ENCODE results near the gene C14orf132. TPM values are rescaled to one million over a fixed set of nuclear protein-coding genes. Genes with fewer than 3 reads are reported as not detected.

C14orf132 gene
- total and polyA plus RNA-seq, 2 experiments from 2014 or later: 17.0 to 19.3 TPM

DNA sequence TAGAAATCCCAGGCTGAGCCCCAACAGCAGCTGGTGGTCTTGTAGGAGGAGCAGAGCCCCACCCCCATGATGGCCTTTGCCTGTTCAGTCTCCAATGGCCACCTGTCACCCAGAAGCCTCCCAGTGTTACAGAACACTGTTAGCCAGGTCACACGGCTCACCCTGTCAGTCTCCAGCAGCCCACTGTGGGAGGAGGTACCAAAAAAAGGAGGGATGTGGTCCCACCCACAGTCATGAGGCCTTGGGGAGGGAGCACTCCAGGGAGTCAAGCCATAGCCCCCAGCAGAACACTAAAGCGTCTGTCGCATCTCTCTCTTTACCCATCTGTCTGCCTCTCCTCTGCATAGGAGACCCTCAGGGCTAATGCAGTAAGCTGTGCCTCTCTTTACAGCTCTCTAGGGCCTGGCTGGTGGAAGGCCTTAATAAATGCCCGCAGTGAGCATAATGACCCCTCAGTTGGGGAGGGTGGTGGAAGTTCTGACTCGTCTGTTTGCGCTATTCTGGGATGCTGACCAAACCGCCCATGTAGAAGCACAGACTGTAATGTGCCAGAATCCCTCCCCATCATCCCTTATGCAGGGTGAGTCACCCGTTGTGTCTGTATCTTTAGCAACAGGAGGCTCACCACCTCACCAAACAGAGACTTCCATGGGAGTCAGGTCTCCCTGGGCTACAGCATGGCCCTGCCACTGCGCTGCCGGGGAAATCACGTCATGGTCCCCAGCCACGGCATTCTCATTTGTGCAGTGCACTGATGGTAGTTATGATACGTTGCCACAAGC, 14.6 kb downstream of the C14orf132 start:
- Histone ChIP-seq H3K36me3 (replicated peaks; ENCODE audit: insufficient read depth, low read depth) (no peaks in the 10 kb centered on the region), H3K9me3 (ENCODE audit: low read depth) (no peaks in the 10 kb centered on the region), H2AFZ (no peak overlapping the region), H3K27ac (peak overlapping the region; percentile 7), H3K9me2 (replicated peaks; ENCODE audit: insufficient read depth) (no peaks in the 10 kb centered on the region), H3K4me2 (no peak overlapping the region), H3K4me1 (ENCODE audit: insufficient read depth) (no peaks in the 10 kb centered on the region), H3K4me3 (no peak overlapping the region), H3K27me3 (no peaks in the 10 kb centered on the region), H3K79me2 (peaks cover 2% of the 10 kb centered on the region), H4K20me1 (ENCODE audit: insufficient read depth, poor library complexity, severe bottlenecking) (no peaks in the 10 kb centered on the region)
- WGBS (ENCODE audit: low lambda C conversion rate, missing lambda C conversion rate): 78% methylated on average over 13 of the region's 13 CpGs
- peak; percentile 54 for DNase-seq (ENCODE audit: low spot score)
- TF ChIP-seq EZH2 (IDR thresholded peaks at IDR 0.05; ENCODE audit: borderline replicate concordance): no peak
- no peak for TF ChIP-seq EZH2phosphoT487 (IDR thresholded peaks at IDR 0.05; ENCODE audit: low read depth, severe bottlenecking, unreplicated experiment)
- TF ChIP-seq, protein P1, sequence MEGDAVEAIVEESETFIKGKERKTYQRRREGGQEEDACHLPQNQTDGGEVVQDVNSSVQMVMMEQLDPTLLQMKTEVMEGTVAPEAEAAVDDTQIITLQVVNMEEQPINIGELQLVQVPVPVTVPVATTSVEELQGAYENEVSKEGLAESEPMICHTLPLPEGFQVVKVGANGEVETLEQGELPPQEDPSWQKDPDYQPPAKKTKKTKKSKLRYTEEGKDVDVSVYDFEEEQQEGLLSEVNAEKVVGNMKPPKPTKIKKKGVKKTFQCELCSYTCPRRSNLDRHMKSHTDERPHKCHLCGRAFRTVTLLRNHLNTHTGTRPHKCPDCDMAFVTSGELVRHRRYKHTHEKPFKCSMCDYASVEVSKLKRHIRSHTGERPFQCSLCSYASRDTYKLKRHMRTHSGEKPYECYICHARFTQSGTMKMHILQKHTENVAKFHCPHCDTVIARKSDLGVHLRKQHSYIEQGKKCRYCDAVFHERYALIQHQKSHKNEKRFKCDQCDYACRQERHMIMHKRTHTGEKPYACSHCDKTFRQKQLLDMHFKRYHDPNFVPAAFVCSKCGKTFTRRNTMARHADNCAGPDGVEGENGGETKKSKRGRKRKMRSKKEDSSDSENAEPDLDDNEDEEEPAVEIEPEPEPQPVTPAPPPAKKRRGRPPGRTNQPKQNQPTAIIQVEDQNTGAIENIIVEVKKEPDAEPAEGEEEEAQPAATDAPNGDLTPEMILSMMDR (IDR thresholded peaks at IDR 0.05; ENCODE audit: poor library complexity): no peak

DNA sequence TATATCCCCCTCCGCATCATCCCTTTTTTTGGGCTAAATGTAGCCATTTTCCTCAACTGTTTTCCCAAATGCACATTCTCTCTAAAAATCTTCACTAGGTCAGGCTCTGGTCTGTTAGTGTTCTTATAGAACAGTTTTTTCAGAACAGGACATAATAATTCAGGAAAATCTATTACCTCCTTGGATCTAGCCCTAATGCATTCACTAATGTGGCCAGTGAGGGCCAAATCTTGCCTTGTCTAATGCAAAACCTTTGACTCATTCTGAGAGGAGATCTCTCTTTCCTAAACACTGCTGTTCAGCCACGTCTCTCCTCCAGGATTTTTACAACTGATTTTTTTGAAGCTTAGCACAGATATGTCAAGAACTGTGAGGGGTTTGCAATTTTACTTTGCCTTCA, 15.5 kb downstream of the C14orf132 start:
- 76% methylated on average over 2 of the region's 2 CpGs for WGBS (ENCODE audit: low lambda C conversion rate, missing lambda C conversion rate)
- H3K36me3 ChIP-seq (replicated peaks; ENCODE audit: insufficient read depth, low read depth): no peaks in the 10 kb centered on the region
- no peaks in the 10 kb centered on the region for H3K9me3 ChIP-seq (ENCODE audit: low read depth)
- no peaks in the 10 kb centered on the region for H3K4me1 ChIP-seq (ENCODE audit: insufficient read depth)
- DNase-seq (ENCODE audit: low spot score): no peak
- no peak overlapping the region for H3K4me3 ChIP-seq
- no peak for TF ChIP-seq EZH2phosphoT487 (IDR thresholded peaks at IDR 0.05; ENCODE audit: low read depth, severe bottlenecking, unreplicated experiment)
- TF ChIP-seq, protein P1 (IDR thresholded peaks at IDR 0.05; ENCODE audit: poor library complexity): no peak
- no peak for TF ChIP-seq EZH2 (IDR thresholded peaks at IDR 0.05; ENCODE audit: borderline replicate concordance)
- H2AFZ ChIP-seq: no peak overlapping the region
- no peaks in the 10 kb centered on the region for H3K9me2 ChIP-seq (replicated peaks; ENCODE audit: insufficient read depth)
- H3K79me2 ChIP-seq: peaks cover 2% of the 10 kb centered on the region
- no peaks in the 10 kb centered on the region for H3K27me3 ChIP-seq
- H3K4me2 ChIP-seq: no peak overlapping the region
- no peaks in the 10 kb centered on the region for H4K20me1 ChIP-seq (ENCODE audit: insufficient read depth, poor library complexity, severe bottlenecking)
- H3K27ac ChIP-seq: no peak overlapping the region

DNA sequence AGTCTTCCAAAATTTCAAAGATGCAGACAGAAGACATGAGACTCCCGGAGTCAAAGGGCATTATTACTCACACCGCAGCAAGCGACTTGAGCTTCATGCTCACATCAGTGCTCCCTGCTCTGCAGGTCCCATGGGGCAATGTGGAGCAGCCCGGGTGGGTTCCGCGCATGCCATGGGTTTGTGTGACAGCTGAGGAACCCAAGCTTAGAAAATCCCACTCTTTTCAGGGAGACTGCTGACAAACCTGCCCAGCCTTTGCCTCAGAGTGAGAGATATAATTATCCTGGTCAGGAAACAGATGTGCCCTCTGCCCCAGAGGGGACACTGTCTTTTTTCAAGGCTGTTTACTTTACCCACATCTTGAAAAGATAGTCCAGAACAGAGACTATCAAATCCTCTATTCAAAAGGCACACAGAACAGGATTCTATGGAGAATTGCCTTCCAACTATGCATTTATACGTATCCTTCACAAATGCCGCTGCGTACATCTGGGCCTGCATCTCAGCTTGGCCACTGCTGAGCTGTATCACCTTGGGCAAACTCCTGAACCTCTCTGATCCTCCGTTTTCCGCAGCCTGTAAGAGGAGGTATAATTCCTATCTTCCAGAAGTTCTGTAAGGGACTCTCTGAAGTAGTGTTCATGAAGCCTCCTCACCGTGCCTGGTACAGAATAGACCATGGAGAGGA, 16.0 kb downstream of the C14orf132 start:
- H3K4me1 ChIP-seq (ENCODE audit: insufficient read depth): no peaks in the 10 kb centered on the region
- H3K9me2 ChIP-seq (replicated peaks; ENCODE audit: insufficient read depth): no peaks in the 10 kb centered on the region
- no peak overlapping the region for H2AFZ ChIP-seq
- DNase-seq (ENCODE audit: low spot score): no peak
- TF ChIP-seq EZH2 (IDR thresholded peaks at IDR 0.05; ENCODE audit: borderline replicate concordance) (no peak), EZH2phosphoT487 (IDR thresholded peaks at IDR 0.05; ENCODE audit: low read depth, severe bottlenecking, unreplicated experiment) (no peak)
- TF ChIP-seq, protein P1 (IDR thresholded peaks at IDR 0.05; ENCODE audit: poor library complexity): no peak
- no peak overlapping the region for H3K4me2 ChIP-seq
- WGBS (ENCODE audit: low lambda C conversion rate, missing lambda C conversion rate): 80% methylated on average over 12 of the region's 12 CpGs
- H3K27ac ChIP-seq: no peak overlapping the region
- no peaks in the 10 kb centered on the region for H4K20me1 ChIP-seq (ENCODE audit: insufficient read depth, poor library complexity, severe bottlenecking)
- H3K9me3 ChIP-seq (ENCODE audit: low read depth): no peaks in the 10 kb centered on the region
- H3K4me3 ChIP-seq: no peak overlapping the region
- peaks cover 2% of the 10 kb centered on the region for H3K79me2 ChIP-seq
- H3K27me3 ChIP-seq: no peaks in the 10 kb centered on the region
- no peaks in the 10 kb centered on the region for H3K36me3 ChIP-seq (replicated peaks; ENCODE audit: insufficient read depth, low read depth)
